Forelimb muscle (tissue), 1 donor: ENCODE results near the gene NDST3. TPM values are rescaled to one million over a fixed set of nuclear protein-coding genes. Genes with fewer than 3 reads are reported as not detected.

Source experiments
- DNase-seq: peaks from one replicate; pipeline ENCODE4 v3.0.0-alpha.2; 2013; ENCODE audit warnings: low read depth
- polyA plus RNA-seq: library from polyadenylated mRNA; unstranded; fragments of 120-200 nt; gene quantifications from one replicate; pipeline ENCODE4 v1.2.1, GENCODE V29; 2013; ENCODE audit not compliant: insufficient read length

Gene NDST3
- polyA plus RNA-seq, 1 donor = not detected

DNA sequence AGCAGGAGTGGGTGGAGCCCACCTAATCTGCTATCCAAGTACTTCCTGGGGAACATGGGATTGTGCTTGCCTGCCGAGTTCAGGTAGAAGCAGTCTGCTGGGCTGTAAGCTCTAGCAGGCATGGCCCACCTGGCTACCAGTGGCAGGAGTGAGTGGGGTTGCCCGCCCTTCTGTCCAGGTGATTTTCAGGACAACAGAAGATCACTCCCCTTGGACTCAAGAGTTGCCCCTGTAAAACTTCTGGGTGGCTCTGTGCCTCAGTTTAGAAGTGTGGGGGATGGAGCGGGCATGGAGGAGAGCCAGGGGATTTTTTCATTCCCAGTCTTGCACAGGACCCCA is 43.5 kb downstream of the NDST3 start:
- DNase-seq = no peak

DNA sequence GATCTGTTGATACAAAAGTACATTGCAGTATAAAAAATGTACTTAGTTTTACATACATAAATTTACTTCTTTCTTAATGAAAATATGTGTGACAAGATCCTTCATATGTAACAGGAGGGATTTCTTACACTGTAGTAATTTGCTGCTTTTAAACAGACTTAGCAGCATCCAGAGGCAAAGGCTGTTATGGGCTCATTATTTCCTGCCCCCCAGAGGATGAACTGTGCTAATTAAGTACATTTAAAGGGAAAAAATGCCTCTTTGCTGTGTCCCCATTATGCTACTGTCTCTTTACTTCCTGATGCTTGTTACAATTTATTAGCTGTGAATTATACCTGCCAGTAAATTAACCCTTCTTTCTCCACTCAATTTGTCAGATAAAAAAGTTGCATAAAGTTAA is 47.1 kb downstream of the NDST3 start:
- no peak for DNase-seq

DNA sequence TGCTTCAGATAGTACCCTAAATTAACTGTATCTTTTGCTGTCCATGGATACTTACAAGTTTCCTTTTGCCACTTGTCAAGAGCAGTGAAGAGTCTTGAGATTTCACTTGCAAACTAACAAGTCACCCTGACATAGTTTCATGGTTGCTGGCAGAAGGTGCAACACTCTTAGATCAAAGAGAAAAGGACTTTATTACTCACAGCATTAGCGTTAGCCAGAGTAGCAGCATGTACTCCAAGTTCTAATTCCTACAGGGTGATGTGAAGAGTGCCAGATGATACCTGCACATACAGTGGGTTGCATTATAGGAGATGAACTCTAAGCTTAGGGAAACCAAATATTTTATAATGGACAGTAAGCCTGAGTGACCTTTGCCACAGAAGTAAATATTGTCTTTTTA is 47.9 kb downstream of the NDST3 start:
- no peak for DNase-seq

DNA sequence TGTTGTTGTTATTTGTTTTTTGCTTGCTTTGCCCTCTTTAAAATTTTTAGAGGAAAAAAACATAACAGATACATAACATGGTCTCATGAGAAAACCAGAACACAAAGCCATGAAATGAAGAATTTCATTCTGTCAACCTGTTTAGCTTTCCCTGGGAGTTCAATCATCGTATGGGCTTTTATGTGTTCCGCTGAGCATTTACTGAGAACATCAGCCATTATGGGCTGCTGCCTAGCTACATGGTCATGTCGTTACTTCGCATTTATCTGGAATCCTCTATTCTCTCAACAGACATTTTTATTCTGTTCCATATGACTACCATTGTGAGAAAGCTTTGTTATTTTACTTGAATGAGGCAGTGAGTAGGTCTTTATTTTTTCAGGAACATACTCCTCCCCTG is 51.4 kb downstream of the NDST3 start:
- no peak for DNase-seq

DNA sequence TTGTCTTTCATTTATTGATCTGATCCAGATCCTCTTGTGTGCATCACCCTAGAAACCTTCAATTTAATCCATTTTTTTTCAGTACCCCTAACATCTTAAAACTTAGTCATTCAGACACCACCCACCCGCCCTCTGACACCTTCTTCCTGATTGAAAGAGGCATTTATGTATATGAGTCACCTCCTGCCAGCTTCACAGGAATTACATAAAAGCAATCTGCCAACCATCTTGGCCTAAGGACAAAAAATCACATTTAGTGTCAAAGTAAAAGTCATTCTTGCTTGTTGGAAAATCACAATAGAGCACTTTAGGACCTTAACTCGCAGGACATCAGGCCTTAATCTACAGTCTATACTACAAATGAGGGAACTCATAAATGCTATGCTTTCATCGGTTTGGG is 52.1 kb downstream of the NDST3 start:
- DNase-seq = no peak

DNA sequence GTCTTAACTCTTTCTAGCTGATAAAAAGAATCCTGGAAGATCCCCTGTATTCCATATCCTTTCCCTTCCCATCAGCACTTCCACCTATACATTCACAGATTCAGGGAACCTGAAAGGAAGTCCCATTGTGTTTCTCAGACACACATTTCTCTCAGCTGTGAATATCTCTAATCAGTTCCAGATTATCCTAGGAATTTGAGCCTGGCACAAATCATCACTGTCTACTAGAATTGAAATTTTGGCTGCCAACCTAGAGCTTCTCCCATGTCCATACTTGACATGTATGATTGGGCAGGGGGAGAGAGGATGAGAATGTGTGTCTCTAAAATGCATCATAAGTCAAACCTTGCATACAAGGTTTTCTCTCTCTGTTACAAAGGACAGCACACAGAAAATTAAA is 53.1 kb downstream of the NDST3 start:
- DNase-seq = no peak

DNA sequence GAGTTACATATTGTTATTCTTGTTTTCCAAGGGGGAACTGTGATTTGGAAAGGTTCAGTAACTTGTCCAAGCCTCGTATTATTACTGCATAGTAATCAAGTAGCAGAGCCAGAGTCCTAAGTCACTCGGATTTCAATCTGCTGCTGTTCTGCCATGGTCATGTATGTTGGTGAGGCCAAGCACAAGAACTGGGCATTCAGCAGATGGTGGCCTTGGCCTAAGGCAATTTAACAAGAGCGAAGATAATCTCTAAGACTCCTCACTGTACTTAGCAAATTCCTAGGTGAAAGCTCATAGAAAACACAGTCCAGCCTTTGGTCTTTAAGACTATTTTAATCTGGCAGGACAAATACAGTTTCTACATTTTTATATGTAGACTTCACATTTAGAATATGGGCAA is 64.8 kb downstream of the NDST3 start:
- no peak for DNase-seq

DNA sequence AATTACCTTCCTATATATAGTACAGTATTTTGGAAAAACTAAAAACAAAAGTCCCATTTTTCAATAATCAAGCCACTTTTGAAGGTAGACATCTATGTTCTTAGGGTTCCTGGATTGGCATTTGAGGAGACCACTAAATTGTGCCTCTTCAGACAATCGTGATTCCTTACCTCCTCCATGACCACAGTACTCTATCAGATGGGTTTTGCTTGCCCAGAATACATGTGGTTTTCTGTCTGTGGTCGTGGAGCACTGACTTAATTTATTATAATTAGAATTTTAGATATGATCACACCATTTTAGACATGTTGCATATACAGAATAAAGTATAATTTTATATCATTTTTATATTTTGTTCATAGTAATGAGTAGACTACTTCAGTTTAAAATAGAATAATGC is 67.9 kb downstream of the NDST3 start:
- DNase-seq = no peak

DNA sequence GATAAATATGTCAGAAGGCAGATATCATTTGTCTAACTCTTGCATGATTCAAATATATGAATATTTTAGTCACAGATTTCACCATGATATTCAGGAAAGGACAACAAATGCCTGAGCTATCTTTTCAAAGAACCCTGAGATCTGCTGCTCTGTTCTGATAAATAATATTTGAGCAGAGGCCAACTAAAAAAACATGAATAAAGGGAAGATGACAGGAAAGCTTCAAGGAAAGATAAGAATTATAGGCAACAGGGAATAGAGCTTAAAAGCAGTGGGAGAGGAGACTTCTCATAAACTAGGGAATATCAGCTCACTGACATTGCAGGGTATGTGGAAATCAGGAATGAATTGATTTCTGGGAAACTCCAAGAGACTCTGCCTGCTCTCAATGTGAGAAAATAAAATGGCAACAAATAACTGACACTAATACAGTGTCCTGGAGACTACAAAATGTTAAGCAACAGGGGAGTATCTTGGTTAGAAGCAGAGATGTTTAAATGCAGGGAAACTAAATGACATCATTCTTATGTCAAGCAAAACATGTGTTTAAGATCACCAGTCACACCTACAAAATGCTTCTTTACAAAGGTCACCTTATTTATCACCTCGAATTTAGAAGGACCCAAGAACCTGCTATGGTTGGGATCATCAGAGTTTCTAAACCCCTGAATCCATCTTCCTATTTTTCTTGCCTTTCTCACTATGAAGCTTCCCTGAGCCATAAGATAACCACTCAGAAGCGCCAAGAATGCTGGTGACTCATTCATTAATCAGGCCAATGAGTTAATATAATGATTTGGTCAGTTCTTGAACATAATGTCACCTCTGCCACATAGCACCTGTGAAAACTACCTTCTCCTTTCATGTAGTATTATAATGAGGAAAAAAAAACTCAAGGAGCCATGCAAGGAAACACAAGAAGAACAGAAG is 78.1 kb downstream of the NDST3 start:
- no peak for DNase-seq

DNA sequence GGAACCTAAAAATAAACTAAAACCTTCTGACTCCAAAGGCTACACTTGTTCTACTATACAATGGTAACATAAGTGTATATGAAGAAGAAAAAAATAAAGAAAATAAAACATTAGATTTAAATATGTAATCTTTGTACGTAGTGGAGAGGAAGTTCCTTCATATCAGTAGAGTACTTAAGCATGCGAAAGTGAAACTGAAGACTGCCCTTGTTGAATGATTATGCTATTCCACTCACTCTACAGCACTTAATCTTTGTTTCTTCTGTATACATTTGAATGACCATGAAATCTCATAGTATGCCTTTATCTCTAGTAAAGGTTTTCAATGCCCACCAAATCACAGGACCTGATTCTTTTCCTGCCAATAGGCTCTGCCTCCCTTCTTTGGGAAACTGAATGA is 78.9 kb downstream of the NDST3 start:
- DNase-seq = no peak

DNA sequence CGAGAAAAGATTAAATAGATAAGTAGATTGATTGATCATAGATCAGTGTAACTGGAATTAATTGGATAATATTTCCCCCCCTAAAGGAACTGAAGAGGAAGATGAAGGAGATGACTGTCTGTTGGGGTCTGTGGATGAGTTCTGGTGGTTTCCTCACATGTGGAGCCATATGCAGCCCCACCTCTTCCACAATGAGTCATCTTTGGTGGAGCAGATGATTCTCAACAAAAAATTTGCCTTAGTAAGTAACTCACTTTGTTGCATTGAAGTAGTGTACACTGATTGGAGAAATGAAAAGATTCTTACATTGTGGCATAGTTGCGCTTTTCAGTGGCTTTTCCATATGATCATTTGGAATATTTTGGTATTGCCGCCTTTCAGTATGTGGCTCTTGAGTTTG is 80.4 kb downstream of the NDST3 start:
- no peak for DNase-seq

DNA sequence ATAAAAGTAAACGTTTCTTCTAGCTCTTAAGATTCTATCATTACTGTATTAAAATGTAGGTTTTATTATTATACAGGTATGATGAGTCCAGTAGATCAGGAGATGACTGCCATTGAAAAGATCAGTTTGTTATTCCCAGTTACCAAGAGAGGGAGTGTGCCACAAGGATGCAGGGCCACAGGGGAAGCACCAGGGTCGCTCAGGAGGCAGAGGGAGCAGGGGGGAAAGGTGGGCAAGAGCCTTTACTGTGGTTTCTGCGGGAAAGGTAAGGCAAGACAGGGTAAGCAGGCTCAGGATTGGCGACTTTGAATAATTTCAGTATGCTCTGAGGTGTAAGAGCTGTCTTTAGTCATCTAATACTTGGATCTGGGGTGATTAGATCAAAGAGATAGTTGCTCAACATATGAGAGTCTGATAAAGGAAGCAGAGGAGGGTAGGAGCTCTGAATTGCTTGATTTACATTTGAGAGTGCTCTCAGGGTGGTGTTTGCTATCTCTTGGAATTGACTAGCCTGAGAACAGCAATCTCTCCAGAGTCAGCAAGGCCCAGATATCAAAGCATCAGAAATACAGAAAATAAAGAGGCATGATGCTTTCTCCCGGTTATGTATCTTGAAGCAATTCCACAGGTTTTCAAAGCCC is 86.0 kb downstream of the NDST3 start:
- no peak for DNase-seq

DNA sequence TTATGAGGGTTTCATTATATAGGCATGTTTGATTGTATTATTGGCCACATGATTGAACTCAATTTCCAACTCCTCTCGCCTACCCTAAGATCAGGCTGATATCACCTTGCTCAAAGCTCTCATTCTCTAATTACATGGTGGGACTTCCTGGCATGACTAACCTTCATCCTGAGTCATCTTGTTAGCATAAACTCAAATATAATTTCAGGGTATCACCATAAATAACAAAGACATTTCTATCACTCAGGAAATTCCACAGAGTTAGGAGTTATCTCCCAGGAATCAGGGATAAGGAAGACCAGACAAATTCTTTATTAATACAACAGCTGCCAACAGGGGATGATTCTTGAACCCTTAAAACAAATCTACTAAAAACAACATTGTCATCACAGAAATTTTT is 90.7 kb downstream of the NDST3 start:
- DNase-seq = no peak

DNA sequence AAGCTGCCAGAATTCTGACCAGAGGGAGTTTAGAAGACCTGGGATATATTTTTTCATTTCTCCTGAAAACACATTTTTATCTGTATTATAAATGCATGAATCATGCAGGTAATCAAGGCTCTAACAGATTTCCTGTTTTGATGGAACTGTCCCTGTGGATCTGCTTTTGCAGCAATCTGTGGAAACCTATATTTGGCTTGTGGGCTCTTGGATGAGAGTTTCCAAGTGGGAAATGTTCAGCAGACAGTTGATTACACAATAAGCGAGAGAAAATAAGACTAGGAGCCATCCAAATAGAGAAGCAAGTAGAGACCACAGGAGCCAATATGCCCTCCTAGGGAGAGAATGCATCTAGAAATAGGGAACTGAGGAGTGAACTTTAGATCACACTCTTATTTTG is 105.0 kb downstream of the NDST3 start:
- DNase-seq = no peak

DNA sequence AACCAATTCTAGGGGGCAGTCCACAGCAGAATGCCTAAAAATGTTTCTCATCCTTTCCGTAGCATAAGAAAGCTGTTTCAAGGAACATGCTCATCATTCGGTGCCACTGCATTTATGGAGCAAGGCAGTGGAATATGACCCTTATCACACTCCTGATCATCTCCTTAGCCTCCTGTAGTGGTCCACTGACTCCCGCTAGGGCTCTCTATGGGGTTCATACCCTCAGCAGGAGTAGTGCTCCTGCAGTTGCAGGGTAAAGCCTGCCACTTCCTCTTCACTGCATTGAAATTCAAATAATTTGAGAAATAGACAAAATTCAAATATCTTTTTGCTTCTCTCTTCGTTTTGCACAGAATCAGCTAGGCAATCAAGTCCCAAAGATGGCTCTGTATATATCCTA is 107.0 kb downstream of the NDST3 start:
- DNase-seq = no peak

DNA sequence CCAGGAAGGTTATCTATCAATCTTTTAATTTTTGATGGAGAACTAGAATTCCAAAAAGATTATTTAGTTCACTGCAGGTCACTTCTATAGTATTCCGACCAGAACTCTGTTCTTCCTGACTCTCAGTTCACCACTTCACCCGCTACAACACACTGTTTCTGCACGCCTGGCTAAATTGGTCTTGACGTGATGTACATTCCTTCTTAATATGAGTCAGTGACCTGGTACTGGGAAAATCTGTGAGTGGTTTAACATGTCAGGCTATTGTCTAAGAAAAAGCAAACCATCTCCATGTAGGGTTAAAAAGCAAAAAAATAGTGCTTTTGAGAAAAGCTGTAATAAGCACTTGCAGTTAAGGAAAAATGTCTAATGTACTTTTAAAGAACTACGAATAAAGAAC is 120.4 kb downstream of the NDST3 start:
- DNase-seq = no peak

DNA sequence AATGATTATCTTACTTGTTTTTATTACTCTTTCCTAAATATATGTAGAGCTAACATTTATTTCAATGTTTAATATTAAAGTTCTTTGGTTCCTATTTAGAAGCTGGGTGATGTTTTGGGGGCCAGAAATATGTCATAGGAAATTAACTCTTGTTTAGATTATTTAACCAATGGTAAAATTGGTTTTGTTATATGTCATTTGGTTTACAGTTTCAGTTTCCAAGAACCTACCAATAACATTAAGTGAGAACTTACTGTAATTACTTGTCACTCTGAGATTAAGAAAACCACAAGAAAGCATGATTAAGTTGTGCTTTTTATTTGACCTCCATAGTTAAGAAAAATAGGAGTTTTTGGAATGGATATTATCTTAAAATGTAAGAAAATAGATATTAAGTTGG is 121.2 kb downstream of the NDST3 start:
- DNase-seq = no peak

DNA sequence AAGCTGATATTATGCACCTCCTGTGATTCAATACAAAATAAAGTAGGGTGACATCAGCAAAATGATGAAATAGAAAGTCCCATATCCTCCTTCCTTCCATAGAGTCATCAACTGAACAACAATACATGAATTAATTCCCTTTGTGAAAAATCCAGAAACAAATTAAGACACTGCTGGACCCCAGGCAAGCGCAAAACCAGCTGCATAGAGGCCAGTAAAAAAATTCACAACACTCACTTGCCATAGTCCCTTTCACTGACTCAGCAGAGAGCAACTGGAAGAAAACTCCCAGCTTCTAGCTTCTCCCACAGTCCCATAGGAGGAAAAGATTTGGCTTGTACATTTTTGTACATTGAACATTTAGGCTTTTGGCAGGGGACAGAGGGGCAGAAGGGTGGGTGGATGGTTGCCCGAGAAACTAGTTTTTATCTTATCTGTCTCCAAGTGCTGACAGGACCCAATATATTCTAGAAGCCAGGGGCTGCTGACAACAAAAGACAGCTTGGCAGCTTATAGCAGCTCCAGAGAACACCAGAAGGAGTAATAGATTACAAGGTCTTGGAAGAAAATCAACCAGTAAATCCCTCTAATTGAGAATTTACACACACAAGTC is 124.6 kb downstream of the NDST3 start:
- DNase-seq = no peak

DNA sequence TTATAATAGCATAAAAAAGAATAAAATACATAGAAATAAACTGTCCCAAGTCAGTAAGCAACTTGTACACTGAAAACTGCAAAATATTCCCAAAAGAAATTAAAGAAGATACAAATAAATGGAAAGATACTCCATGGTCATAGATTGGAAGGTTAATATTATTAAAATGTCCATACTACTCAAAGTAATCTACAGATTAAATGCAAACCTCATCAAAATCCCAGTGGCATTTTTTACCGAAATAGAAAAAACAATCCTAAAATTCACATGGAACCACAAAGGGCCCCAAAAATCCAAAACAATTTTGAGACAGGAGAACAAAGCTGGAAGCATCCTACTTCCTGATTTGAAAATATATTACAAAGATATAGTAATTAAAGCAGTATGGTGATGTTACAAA is 133.0 kb downstream of the NDST3 start:
- no peak for DNase-seq

DNA sequence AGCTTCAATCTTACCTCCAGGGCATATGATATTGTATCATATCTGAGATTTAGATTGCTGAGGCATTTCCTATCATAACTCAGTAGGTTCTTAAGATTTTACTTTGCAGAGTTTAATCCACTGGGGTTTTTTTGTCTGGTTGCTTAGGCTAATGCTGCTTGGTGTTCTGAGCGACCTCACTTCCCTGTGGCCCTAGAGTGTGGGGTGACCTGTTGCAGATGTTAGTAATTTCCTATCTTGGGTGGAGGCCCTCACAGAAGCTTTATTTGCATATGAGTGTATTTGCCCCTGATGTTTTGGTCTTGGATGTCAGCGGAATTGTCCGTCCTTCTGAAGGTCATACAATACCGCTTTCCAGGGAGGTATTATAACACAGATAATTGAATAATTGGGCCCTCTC is 137.1 kb downstream of the NDST3 start:
- no peak for DNase-seq

DNA sequence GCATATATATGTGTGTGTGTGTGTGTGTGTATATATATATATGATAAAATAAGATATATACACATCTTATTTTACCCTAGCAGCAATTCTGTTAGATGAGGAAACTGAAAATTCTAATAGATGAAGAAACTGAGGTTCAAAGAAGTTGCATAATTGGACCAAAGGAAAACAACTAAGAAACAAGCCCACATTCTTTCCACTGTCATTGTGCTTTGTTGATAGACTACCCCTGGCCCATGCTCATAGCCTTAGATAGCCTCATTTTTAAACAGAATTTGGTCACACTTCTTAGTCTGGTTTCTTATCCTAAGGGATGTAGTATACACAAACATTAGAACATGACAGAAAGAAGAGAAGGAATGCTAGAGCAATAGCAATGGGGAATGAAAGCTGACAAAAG is 138.8 kb downstream of the NDST3 start:
- no peak for DNase-seq

DNA sequence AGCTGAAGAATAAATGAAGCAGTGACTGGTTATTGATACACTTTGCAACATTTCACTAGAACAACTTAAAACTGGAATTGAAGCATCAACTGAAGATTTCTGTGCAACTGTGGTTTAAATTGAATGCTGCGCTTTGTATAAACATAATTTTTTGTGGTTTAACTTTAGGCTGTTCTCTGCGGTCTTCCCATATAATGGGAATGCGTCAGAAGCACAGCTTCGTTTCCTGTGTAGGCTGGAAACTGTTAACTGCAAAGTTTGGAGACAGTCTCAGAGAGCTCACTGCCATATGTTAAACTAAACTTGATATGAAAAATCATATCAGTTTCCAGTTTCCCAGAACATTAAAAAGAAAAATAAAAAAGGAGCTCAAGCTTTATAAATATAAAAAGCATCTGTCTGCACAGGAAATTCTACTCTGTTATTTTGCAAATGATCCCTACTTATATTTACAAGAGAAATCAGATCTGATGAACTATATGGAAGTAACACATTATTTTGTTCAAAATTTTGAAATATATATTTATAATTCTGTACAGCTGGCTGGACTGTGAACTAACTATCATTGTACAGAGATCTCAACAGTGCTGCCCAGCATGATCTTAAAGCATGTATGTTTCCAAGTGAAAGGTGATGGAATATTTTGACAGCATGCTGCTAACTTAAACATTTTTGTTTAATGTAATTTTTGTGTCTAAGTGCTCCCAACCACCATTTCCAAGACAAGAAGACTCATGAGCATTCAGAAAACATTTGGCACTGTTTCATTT is 139.9 kb downstream of the NDST3 start:
- no peak for DNase-seq
